GM23338 (cell line): ENCODE data around the gene MTRR.

Experiments used
- CREB1 ChIP-seq: fragments of 250-450 bp; sonication (Bioruptor Pico); IDR thresholded peaks from 2 replicates; pipeline ENCODE4 v1.5.0; 2020; ENCODE audit warnings: low read depth, mild to moderate bottlenecking, moderate library complexity
- EZH2phosphoT487 ChIP-seq: fragments of 200-600 bp; sonication (generic); IDR thresholded peaks from one replicate; pipeline ENCODE4 v1.8.1; 2018; ENCODE audit warnings: antibody characterized with exemption; ENCODE audit not compliant: unreplicated experiment
- NANOG ChIP-seq: IDR thresholded peaks from 2 replicates; pipeline ENCODE4 v1.6.1; 2016; ENCODE audit warnings: antibody characterized with exemption, borderline replicate concordance
- POLR2AphosphoS5 ChIP-seq: IDR thresholded peaks from 2 replicates; pipeline ENCODE4 v1.6.1; 2016; ENCODE audit warnings: antibody characterized with exemption, low read depth
- ZNF114 ChIP-seq: fragments of 250-450 bp; sonication (Bioruptor Pico); IDR thresholded peaks from 2 replicates; pipeline ENCODE4 v1.5.0; 2020; ENCODE audit warnings: mild to moderate bottlenecking, moderate library complexity
- TF ChIP-seq, protein P1 (sequence below), 2 experiments: fragments of 200-600 bp in 1 of 2; sonication (generic) in 1 of 2; conservative IDR thresholded peaks; 2 replicates each; pipeline versions ENCODE4 v1.5.1 to v1.6.1; 2016 to 2017; ENCODE audit warnings: antibody characterized with exemption in 2 of 2, low read depth in 2 of 2, mild to moderate bottlenecking in 2 of 2, moderate library complexity in 1 of 2
- TF ChIP-seq, protein P2 (sequence below): IDR thresholded peaks from 2 replicates; pipeline ENCODE4 v1.6.1; 2016; ENCODE audit warnings: antibody characterized with exemption

DNA sequence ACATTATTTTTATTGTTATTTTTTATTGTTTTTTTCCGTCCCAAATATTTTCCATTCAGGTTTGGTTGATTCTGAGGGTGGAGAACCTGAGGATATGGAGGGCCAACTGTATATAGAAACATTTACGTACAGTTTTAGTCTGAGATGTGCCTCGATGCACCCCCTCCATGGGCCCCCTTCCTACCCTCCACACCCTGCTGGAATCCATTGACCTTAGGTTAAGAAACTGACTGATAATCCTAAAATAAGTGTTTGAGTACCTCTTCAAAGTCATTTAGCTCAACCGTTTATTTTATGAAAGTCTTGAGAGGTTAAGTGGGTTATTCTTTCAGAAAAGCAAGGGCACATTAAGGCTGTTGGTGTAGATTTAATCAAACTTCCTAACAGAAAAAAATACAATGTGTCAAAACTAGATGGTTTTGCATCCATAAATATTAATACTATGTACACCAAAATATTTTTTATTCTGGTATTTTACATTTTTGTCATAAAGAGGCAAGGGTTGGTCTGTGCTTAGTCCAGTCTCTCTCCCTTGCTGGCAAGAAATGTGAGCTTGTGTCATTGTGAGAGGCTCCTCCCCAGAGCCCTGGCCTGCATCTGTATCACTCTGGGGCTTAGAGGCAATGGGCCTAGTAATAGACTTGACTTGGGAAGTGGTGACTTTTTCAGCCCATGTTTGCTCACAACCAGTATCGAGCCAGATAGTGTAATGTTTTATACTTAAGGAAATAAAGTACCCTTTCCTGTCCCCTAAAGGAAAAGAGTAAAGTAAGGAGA lies 15.7 kb downstream of the MTRR start:
- TF ChIP-seq, protein P1, sequence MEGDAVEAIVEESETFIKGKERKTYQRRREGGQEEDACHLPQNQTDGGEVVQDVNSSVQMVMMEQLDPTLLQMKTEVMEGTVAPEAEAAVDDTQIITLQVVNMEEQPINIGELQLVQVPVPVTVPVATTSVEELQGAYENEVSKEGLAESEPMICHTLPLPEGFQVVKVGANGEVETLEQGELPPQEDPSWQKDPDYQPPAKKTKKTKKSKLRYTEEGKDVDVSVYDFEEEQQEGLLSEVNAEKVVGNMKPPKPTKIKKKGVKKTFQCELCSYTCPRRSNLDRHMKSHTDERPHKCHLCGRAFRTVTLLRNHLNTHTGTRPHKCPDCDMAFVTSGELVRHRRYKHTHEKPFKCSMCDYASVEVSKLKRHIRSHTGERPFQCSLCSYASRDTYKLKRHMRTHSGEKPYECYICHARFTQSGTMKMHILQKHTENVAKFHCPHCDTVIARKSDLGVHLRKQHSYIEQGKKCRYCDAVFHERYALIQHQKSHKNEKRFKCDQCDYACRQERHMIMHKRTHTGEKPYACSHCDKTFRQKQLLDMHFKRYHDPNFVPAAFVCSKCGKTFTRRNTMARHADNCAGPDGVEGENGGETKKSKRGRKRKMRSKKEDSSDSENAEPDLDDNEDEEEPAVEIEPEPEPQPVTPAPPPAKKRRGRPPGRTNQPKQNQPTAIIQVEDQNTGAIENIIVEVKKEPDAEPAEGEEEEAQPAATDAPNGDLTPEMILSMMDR (conservative IDR thresholded peaks at IDR 0.05; ENCODE audit: low read depth in 2 of 2), result no peak
- TF ChIP-seq NANOG (no peak), EZH2phosphoT487 (no peak), POLR2AphosphoS5 (no peak), CREB1 (no peak), ZNF114 (CRISPR knock-in tag) (no peak)
- TF ChIP-seq, protein P2, sequence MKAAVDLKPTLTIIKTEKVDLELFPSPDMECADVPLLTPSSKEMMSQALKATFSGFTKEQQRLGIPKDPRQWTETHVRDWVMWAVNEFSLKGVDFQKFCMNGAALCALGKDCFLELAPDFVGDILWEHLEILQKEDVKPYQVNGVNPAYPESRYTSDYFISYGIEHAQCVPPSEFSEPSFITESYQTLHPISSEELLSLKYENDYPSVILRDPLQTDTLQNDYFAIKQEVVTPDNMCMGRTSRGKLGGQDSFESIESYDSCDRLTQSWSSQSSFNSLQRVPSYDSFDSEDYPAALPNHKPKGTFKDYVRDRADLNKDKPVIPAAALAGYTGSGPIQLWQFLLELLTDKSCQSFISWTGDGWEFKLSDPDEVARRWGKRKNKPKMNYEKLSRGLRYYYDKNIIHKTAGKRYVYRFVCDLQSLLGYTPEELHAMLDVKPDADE, result no peak
